Naive thymus-derived CD8-positive, alpha-beta T cell (primary cell): ENCODE data around the gene DGKI. TPM values are rescaled to one million over a fixed set of nuclear protein-coding genes. Genes with fewer than 3 reads are reported as not detected.

Experiments used
- ATAC-seq, 2 donors: fragments of 150-1000 bp; cut with Tn5 transposase in 1 of 2; sonication (Bioruptor Pico), chemical (Tn5 transposase) in 1 of 2; 1 replicate in 1 of 2; 2 replicates in 1 of 2; pipeline ENCODE4 v1.10.0; 2021; ENCODE audit warnings: mild to moderate bottlenecking in 2 of 2, moderate library complexity in 2 of 2
- POLR2A ChIA-PET: fragments of 350-600 bp; sonication (Branson Sonifier 250); formaldehyde crosslinking; loops from one replicate; lab custom pipeline; 2021; ENCODE audit warnings: antibody characterized with exemption; lab: Charles Lee
- DNase-seq, 10 donors: peaks; one replicate each; pipeline versions ENCODE4 v3.0.0 to v3.0.0-alpha.2; 2020 to 2022
- H3K27ac Mint-ChIP-seq, 10 donors: one replicate each; pipeline ENCODE4 v1.8.0; 2020 to 2022; ENCODE audit warnings: mild to moderate bottlenecking in 10 of 10, mixed read lengths in 10 of 10, moderate library complexity in 4 of 10, inconsistent platforms in 1 of 10
- H3K27me3 Mint-ChIP-seq, 5 donors: one replicate each; pipeline ENCODE4 v1.8.0; 2021 to 2022; ENCODE audit warnings: mixed read lengths in 5 of 5
- H3K36me3 Mint-ChIP-seq, 3 donors: one replicate each; pipeline ENCODE4 v1.8.0; 2020 to 2022; ENCODE audit warnings: mixed read lengths in 3 of 3, mild to moderate bottlenecking in 2 of 3, inconsistent platforms in 1 of 3
- H3K4me1 Mint-ChIP-seq, 4 donors: one replicate each; pipeline ENCODE4 v1.8.0; 2021 to 2022; ENCODE audit warnings: mixed read lengths in 4 of 4
- H3K4me3 Mint-ChIP-seq, 10 donors: one replicate each; pipeline ENCODE4 v1.8.0; 2020 to 2022; ENCODE audit warnings: mild to moderate bottlenecking in 10 of 10, mixed read lengths in 10 of 10, moderate library complexity in 6 of 10, inconsistent platforms in 1 of 10
- H3K9me3 Mint-ChIP-seq, 9 donors: one replicate each; pipeline ENCODE4 v1.8.0; 2020 to 2022; ENCODE audit warnings: mixed read lengths in 9 of 9, mild to moderate bottlenecking in 3 of 9, inconsistent platforms in 1 of 9, moderate library complexity in 1 of 9
- polyA plus RNA-seq, 3 donors: library from polyadenylated mRNA; unstranded; fragments of 300-500 nt; fragmentation: Illumina TruSeq; gene quantifications; one replicate each; pipeline ENCODE4 v1.2.3, GENCODE V29; 2021
- total RNA-seq, 8 experiments: library from RNA in 2 of 8; stranded (reverse) in 2 of 8; gene quantifications; one replicate each; pipeline ENCODE4 v1.2.3 and lab custom pipeline; 2021 to 2026

The DGKI gene
- total and polyA plus RNA-seq, 5 experiments from 2014 or later, result 0.01 TPM; not detected in 4

DNA sequence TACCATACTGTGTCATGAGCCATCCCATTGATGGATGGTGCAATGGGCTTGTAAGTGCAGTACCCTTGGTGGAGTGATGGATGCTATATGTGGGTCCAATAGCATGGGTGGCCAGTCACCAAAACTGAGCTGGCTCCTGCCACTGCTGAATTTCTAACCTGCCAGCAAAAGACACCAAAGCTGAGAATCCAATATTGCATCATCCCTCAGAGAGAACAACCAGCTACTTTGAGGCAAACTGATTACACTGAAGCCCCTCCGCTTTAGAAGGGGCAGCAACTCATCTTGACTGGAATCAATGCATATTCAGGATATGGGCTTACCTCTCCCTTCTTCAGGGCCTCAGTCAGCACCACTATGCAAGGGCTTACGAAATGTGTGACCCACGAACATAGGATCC is 211.6 kb downstream of the DGKI start:
- DNase-seq (no peak), ATAC-seq (no peak)
- Mint-ChIP-seq H3K27me3 (peaks cover 0 to 4% (median 0%) of the 10 kb centered on the region in 5 donors), H3K4me3 (no peak overlapping the region), H3K9me3 (no peaks in the 10 kb centered on the region), H3K27ac (no peak overlapping the region), H3K4me1 (no peaks in the 10 kb centered on the region), H3K36me3 (no peaks in the 10 kb centered on the region)
- POLR2A ChIA-PET, result no interaction called here

GRCh38 chr7:137634356-137634755 is 212.4 kb downstream of the DGKI start:
- Mint-ChIP-seq H3K4me3 (no peak overlapping the region), H3K36me3 (no peaks in the 10 kb centered on the region), H3K4me1 (no peaks in the 10 kb centered on the region), H3K9me3 (no peaks in the 10 kb centered on the region), H3K27ac (no peak overlapping the region), H3K27me3 (peaks cover 0 to 4% (median 0%) of the 10 kb centered on the region in 5 donors)
- ATAC-seq (no peak), DNase-seq (no peak)
- POLR2A ChIA-PET, result no interaction called here

DNA sequence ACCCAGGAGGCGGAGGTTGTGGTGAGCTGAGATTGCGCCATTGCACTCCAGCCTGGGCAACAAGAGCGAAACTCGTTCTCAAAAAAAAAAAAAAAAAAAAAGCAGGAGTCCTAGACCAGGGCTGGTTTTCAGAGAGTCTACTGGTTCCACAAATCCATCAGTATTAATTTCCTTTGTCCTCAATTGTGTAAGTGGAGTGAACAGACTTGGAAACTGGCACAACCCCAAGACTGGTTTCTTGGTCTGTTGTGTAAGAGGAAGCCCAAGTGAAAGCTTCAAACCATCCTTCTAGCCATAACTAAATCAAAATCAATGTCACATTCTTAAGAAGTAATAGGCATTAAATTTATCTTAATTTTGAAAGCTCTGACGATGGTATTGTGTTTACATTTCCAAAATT is 213.6 kb downstream of the DGKI start:
- Mint-ChIP-seq H3K27ac (no peak overlapping the region), H3K4me1 (no peaks in the 10 kb centered on the region), H3K27me3 (peaks cover 0 to 6% (median under 1%) of the 10 kb centered on the region in 5 donors), H3K9me3 (no peaks in the 10 kb centered on the region), H3K36me3 (no peaks in the 10 kb centered on the region), H3K4me3 (no peak overlapping the region)
- no peak for DNase-seq
- POLR2A ChIA-PET, result no interaction called here
- no peak for ATAC-seq

- POLR2A ChIA-PET, result no interaction called here
- no peaks in the 10 kb centered on the region for H3K9me3 Mint-ChIP-seq
- peaks cover 0 to 3% (median 2%) of the 10 kb centered on the region in 4 donors for H3K4me1 Mint-ChIP-seq
- no peak overlapping the region for H3K27ac Mint-ChIP-seq
- H3K27me3 Mint-ChIP-seq, result peaks cover 8 to 20% (median 11%) of the 10 kb centered on the region in 5 donors
- ATAC-seq (no peak), DNase-seq (no peak)
- H3K36me3 Mint-ChIP-seq, result no peaks in the 10 kb centered on the region
- H3K4me3 Mint-ChIP-seq, result no peak overlapping the region
Measured at GRCh38 chr7:137628216-137628615, 218.6 kb downstream of the DGKI start.

- Mint-ChIP-seq H3K36me3 (no peaks in the 10 kb centered on the region), H3K9me3 (no peaks in the 10 kb centered on the region), H3K27ac (no peak overlapping the region), H3K27me3 (peaks cover 8 to 20% (median 11%) of the 10 kb centered on the region in 5 donors), H3K4me3 (no peak overlapping the region), H3K4me1 (peaks cover 0 to 3% (median 2%) of the 10 kb centered on the region in 4 donors)
- DNase-seq (peak in 1 of 10 donors; percentile 10), ATAC-seq (no peak)
- POLR2A ChIA-PET, result no interaction called here
Measured at GRCh38 chr7:137626469-137627067, 220.2 kb downstream of the DGKI start.

GRCh38 chr7:137625197-137625596 is 221.6 kb downstream of the DGKI start:
- Mint-ChIP-seq H3K9me3 (no peaks in the 10 kb centered on the region), H3K27me3 (peaks cover 8 to 20% (median 11%) of the 10 kb centered on the region in 5 donors), H3K27ac (no peak overlapping the region), H3K4me3 (no peak overlapping the region), H3K36me3 (no peaks in the 10 kb centered on the region), H3K4me1 (peaks cover 0 to 3% (median 2%) of the 10 kb centered on the region in 4 donors)
- POLR2A ChIA-PET, result no interaction called here
- ATAC-seq (no peak), DNase-seq (no peak)

DNA sequence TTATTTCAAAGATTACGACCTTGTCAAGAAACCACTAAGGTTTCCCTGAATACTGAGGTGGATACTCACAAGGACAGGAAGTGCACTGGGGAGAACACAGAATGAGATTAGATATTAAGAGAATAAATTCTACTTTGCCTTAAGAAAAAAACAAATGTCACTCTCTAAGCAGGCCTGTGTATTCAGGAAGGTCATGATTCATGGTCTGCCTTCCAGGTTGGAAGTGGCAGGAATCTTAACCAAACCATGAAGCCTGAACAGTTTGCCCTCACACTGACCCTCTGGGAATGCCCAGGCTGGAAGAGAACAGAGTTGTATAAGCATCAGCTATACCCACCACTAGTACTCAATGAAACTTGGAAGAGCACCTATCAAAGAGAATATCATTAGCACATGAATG is 227.6 kb downstream of the DGKI start:
- DNase-seq (no peak), ATAC-seq (no peak)
- no peaks in the 10 kb centered on the region for H3K4me1 Mint-ChIP-seq

GRCh38 chr7:137618748-137619147 is 228.0 kb downstream of the DGKI start:
- no peak for DNase-seq
- H3K36me3 Mint-ChIP-seq, result no peaks in the 10 kb centered on the region
- H3K4me1 Mint-ChIP-seq, result no peaks in the 10 kb centered on the region
- H3K9me3 Mint-ChIP-seq, result no peaks in the 10 kb centered on the region
- POLR2A ChIA-PET, result no interaction called here
- H3K27ac Mint-ChIP-seq, result no peak overlapping the region
- ATAC-seq, result no peak
- peaks cover 6 to 23% (median 10%) of the 10 kb centered on the region in 5 donors for H3K27me3 Mint-ChIP-seq
- no peak overlapping the region for H3K4me3 Mint-ChIP-seq

More for the DNA sequence above, 227.6 kb downstream of the DGKI start:
- Mint-ChIP-seq H3K27ac (no peak overlapping the region), H3K9me3 (no peaks in the 10 kb centered on the region), H3K27me3 (peaks cover 6 to 23% (median 10%) of the 10 kb centered on the region in 5 donors), H3K4me3 (no peak overlapping the region), H3K36me3 (no peaks in the 10 kb centered on the region)
- POLR2A ChIA-PET, result no interaction called here

DNA sequence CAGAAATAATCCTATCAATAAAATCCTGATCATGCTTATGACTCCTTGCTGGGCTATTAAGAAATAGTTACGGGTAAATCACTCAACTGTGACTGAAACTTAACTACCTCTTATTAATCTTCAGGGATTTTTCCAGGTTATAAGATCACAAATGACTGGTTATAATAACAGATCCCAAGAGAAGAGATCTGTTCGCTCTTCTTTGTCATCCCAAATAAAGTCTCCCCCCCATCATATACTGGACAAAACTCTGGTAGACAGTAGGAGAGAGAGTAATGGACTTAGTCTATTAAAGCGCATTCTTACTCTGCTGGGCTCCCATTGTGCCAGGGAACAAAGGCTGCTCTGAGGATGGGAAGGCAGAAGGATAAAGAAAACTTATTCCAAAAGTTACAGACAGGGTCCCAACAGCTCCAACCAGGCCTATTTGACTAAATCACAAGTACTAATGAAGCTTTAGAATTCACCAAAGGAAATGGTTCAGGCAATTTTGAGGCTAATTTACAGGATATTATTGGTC is 233.7 kb downstream of the DGKI start:
- Mint-ChIP-seq H3K36me3 (no peaks in the 10 kb centered on the region), H3K27me3 (peaks cover 8 to 32% (median 16%) of the 10 kb centered on the region in 5 donors), H3K4me3 (no peak overlapping the region), H3K4me1 (no peaks in the 10 kb centered on the region), H3K9me3 (no peaks in the 10 kb centered on the region), H3K27ac (no peak overlapping the region)
- DNase-seq, result no peak
- ATAC-seq, result no peak
- POLR2A ChIA-PET, result no interaction called here

DNA sequence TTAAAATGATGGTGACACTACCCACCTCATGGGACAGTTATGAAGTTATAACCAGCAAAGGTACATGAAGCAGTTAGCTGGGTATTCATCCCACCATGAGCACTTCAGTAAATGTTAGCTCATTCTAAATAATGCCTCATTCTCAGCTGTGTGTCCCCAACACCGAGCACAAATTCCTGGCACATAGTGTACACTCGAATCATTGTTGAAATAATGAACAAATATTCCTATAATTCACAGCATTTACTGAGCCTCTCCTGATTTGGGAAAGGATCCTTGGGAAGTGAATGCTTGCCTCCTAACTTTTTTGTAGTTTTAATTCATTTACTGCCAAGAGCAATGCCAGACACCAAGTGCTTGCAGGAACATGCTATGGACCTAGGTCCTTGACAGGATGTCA is 235.2 kb downstream of the DGKI start:
- Mint-ChIP-seq H3K27me3 (peaks cover 5 to 24% (median 16%) of the 10 kb centered on the region in 5 donors), H3K9me3 (no peaks in the 10 kb centered on the region), H3K4me1 (no peaks in the 10 kb centered on the region), H3K27ac (no peak overlapping the region), H3K4me3 (no peak overlapping the region), H3K36me3 (no peaks in the 10 kb centered on the region)
- POLR2A ChIA-PET, result no interaction called here
- DNase-seq (no peak), ATAC-seq (no peak)

DNA sequence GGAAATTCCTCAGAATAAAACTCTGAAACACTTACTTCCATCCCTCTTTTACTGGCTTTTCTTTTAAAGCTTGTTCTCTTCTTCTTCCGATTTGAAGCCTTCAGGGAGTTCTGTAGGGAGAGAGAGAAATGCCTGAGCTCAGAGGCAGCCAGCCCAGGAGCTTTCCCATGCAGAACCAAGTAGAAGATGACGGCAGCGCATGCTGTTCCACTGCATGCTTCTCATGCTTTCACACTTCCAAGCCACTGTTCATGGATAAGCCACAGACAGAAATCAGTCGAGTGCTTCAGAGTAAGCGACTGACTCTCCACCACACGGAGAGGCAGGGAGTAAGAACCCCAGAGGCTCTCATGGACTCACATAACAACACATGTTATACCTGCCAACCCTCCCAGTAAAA is 237.3 kb downstream of the DGKI start:
- Mint-ChIP-seq H3K9me3 (no peaks in the 10 kb centered on the region), H3K4me1 (no peaks in the 10 kb centered on the region), H3K27ac (no peak overlapping the region), H3K36me3 (no peaks in the 10 kb centered on the region), H3K4me3 (no peak overlapping the region), H3K27me3 (peaks cover 6 to 16% (median 9%) of the 10 kb centered on the region in 5 donors)
- DNase-seq (no peak), ATAC-seq (no peak)
- POLR2A ChIA-PET, result no interaction called here

GRCh38 chr7:137606061-137606674 is 240.6 kb downstream of the DGKI start:
- no peak overlapping the region for H3K4me3 Mint-ChIP-seq
- no peak for ATAC-seq
- peak in 3 of 10 donors; percentile 7 to 16 (median 7) for DNase-seq
- H3K36me3 Mint-ChIP-seq, result no peaks in the 10 kb centered on the region
- H3K27ac Mint-ChIP-seq, result no peak overlapping the region
- no peaks in the 10 kb centered on the region for H3K4me1 Mint-ChIP-seq
- H3K9me3 Mint-ChIP-seq, result no peaks in the 10 kb centered on the region
- peaks cover 6 to 11% (median 9%) of the 10 kb centered on the region in 5 donors for H3K27me3 Mint-ChIP-seq
- POLR2A ChIA-PET, result no interaction called here

DNA sequence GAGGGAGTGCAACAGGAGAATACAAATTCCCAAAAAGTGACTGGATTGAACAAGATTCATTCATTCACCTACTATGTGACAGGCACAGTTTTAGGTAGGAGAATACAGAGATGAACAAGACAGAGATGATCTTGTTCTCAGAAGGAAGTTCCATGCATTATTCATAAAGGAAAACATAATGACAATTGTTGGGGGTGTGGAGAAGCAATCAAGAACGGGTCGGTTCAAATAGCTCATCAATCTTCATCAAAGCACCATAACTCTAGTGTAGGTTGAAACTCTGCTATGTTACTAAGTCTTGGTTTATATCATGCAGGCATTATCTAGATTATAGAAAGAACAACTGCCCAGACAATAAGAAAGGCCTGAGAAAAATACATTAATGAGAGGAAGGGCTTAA is 243.7 kb downstream of the DGKI start:
- no peak for DNase-seq
- Mint-ChIP-seq H3K9me3 (no peaks in the 10 kb centered on the region), H3K27ac (no peak overlapping the region), H3K4me3 (no peak overlapping the region), H3K27me3 (peaks cover 5 to 11% (median 10%) of the 10 kb centered on the region in 5 donors), H3K36me3 (no peaks in the 10 kb centered on the region), H3K4me1 (no peaks in the 10 kb centered on the region)
- ATAC-seq, result no peak
- POLR2A ChIA-PET, result no interaction called here
